PC-3 (cell line): ENCODE data around the gene MT1M. TPM values are rescaled to one million over a fixed set of nuclear protein-coding genes. Genes with fewer than 3 reads are reported as not detected.

Experiments used
- ATAC-seq: fragments of 200-7000 bp; cut with Tn5 transposase; 2 replicates; pipeline ENCODE4 v1.9.1; 2020; ENCODE audit warnings: mild to moderate bottlenecking, moderate library complexity
- BruUV-seq: library from RNA; stranded (reverse); fragments of 400-500 nt; replicated peaks from 2 replicates; lab custom pipeline; 2021; lab: Mats Ljungman, UMichigan
- CTCF ChIA-PET: fragments of 300-600 bp; sonication (Branson Sonifier 250); formaldehyde crosslinking; loops from one replicate; lab custom pipeline; 2022; ENCODE audit warnings: antibody characterized with exemption; lab: Charles Lee
- POLR2A ChIA-PET: fragments of 300-600 bp; sonication (Branson Sonifier 250); formaldehyde crosslinking; loops from one replicate; lab custom pipeline; 2022; ENCODE audit warnings: antibody characterized with exemption; ENCODE audit not compliant: unreplicated experiment; lab: Charles Lee
- DNase-seq: peaks from one replicate; pipeline ENCODE4 v3.0.0-alpha.2; 2015
- H2AFZ ChIP-seq: fragments of 300-600 bp; sonication (generic); 2 replicates; pipeline ENCODE4 v1.6.0; 2016; ENCODE audit warnings: antibody characterized with exemption, low read length
- H3F3A ChIP-seq: fragments of 300-600 bp; sonication (generic); one replicate; pipeline ENCODE4 v1.6.0; 2017; ENCODE audit warnings: antibody characterized with exemption, low read length, control low read depth, mild to moderate bottlenecking; ENCODE audit not compliant: unreplicated experiment
- H3K27ac ChIP-seq: fragments of 300-600 bp; sonication (generic); 2 replicates; pipeline ENCODE4 v1.5.1; 2016; ENCODE audit warnings: mild to moderate bottlenecking, low read length
- H3K27me3 ChIP-seq: fragments of 300-600 bp; sonication (generic); 2 replicates; pipeline ENCODE4 v1.6.1; 2016; ENCODE audit warnings: low read length, mixed read lengths
- H3K36me3 ChIP-seq: fragments of 300-600 bp; sonication (generic); 2 replicates; pipeline ENCODE4 v1.6.1; 2016; ENCODE audit warnings: low read depth, mixed run types, low read length, mixed read lengths
- H3K4me1 ChIP-seq: fragments of 300-600 bp; sonication (generic); 2 replicates; pipeline ENCODE4 v1.5.1; 2016; ENCODE audit warnings: low read length; ENCODE audit not compliant: insufficient read depth
- H3K4me2 ChIP-seq: fragments of 300-600 bp; sonication (generic); 2 replicates; pipeline ENCODE4 v1.6.0; 2016; ENCODE audit warnings: low read length
- H3K4me3 ChIP-seq: fragments of 300-600 bp; sonication (generic); 2 replicates; pipeline ENCODE4 v1.5.1; 2016; ENCODE audit warnings: mild to moderate bottlenecking, low read length, mixed read lengths
- H3K79me2 ChIP-seq: fragments of 300-600 bp; sonication (generic); 2 replicates; pipeline ENCODE4 v1.6.1; 2017; ENCODE audit warnings: low read length, mixed read lengths
- H3K9ac ChIP-seq: fragments of 300-600 bp; sonication (generic); 2 replicates; pipeline ENCODE4 v1.6.0; 2016; ENCODE audit warnings: mild to moderate bottlenecking, low read length
- H3K9me2 ChIP-seq: fragments of 300-600 bp; sonication (generic); replicated peaks from 2 replicates; pipeline ENCODE4 v1.6.1; 2016; ENCODE audit warnings: mixed run types, low read length, mixed read lengths
- H3K9me3 ChIP-seq: fragments of 300-600 bp; sonication (generic); 2 replicates; pipeline ENCODE4 v1.6.1; 2016; ENCODE audit warnings: low read length, mixed read lengths
- H4K20me1 ChIP-seq: fragments of 300-600 bp; sonication (generic); 2 replicates; pipeline ENCODE4 v1.6.1; 2016; ENCODE audit warnings: low read length, mixed read lengths
- CTCF ChIP-seq: fragments of 300-600 bp; sonication (generic); conservative IDR thresholded peaks from 2 replicates; pipeline ENCODE4 v1.5.1; 2017; ENCODE audit warnings: antibody characterized with exemption, low read depth, mild to moderate bottlenecking, low read length
- EZH2 ChIP-seq: fragments of 300-600 bp; sonication (generic); IDR thresholded peaks from one replicate; pipeline ENCODE4 v1.6.1; 2017; ENCODE audit warnings: antibody characterized with exemption, mild to moderate bottlenecking, low read length; ENCODE audit not compliant: unreplicated experiment
- EZH2phosphoT487 ChIP-seq: fragments of 300-600 bp; sonication (generic); IDR thresholded peaks from 2 replicates; pipeline ENCODE4 v1.6.1; 2018; ENCODE audit warnings: mild to moderate bottlenecking, antibody characterized with exemption, low read length, borderline replicate concordance
- intact Hi-C: fragments of 100-400 bp; cut with micrococcal nuclease; formaldehyde crosslinking; loops from 2 replicates; pipeline ENCODE4 v1.9.0; 2023
- total RNA-seq: library from RNA; depleted of rRNA; stranded (reverse); fragments of >200 nt; gene quantifications from 2 replicates; pipeline ENCODE4 v1.2.3, GENCODE V29; 2014

The MT1M gene
- total RNA-seq, 1 experiment from 2014 or later = 1.5 TPM

- TF ChIP-seq EZH2phosphoT487 (no peak), EZH2 (no peak), CTCF (no peak)
- Histone ChIP-seq H3K79me2 (no peaks in the 10 kb centered on the region), H3K9ac (no peak overlapping the region), H4K20me1 (no peaks in the 10 kb centered on the region), H3K4me3 (no peak overlapping the region), H3K27me3 (0 out of 2 replicates have a peak, but pooled peaks cover 5% of the 10 kb centered on the region), H3K9me2 (no peaks in the 10 kb centered on the region), H3K9me3 (no peaks in the 10 kb centered on the region), H2AFZ (no peak overlapping the region), H3K4me1 (no peaks in the 10 kb centered on the region), H3K36me3 (no peaks in the 10 kb centered on the region), H3K27ac (no peak overlapping the region), H3F3A (no peaks in the 10 kb centered on the region), H3K4me2 (no peak overlapping the region)
- no peak for ATAC-seq
- BruUV-seq = no TSS peak
- CTCF ChIA-PET = no interaction called here
- POLR2A ChIA-PET = interaction anchor here (0.6 kb wide), 1 partner anchor 215 kb away, joined by 4 read pairs; no protein-coding TSS in a partner anchor
- DNase-seq = no peak
- intact Hi-C loops = no loop called here
Measured at GRCh38 chr16:56591377-56592060, 40.9 kb upstream of the MT1M start.

DNA sequence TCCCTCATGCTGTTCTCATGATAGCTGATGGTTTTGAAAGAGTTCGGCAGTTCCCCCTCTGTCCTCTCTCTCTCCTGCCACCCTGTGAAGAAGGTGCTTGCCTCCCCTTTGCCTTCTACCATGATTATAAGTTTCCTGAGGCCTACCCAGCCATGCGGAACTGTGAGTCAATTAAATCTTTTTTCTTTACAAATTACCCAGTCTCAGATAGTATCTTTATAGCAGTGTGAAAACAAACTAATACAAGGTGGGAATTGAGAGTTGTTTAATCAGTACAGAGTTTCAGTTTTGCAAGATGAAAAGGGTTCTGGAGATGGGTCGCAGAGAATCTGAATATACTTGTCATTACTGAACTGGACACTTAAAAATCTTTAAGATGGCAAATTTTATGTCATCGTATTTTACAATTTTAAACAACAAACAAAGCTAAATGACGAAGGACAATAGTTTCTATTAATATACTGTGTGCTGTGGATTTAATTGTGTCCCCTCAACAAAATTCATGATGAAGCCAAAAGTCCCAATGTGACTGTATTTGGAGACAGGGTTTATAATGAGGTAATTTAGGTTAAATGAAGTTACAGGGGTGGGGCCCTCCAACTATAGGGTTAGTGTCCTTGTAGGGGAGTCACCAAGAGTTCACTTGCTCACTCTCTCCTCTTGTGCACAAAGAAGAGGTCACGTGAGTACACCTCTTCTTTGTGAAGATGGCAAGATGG, 38.7 kb upstream of the MT1M start:
- no TSS peak for BruUV-seq
- Histone ChIP-seq H3K4me3 (no peak overlapping the region), H2AFZ (no peak overlapping the region), H3K9me3 (no peaks in the 10 kb centered on the region), H3K36me3 (no peaks in the 10 kb centered on the region), H3K9ac (no peak overlapping the region), H4K20me1 (no peaks in the 10 kb centered on the region), H3K4me1 (no peaks in the 10 kb centered on the region), H3K9me2 (no peaks in the 10 kb centered on the region), H3K27me3 (0 out of 2 replicates have a peak, but pooled peaks cover 5% of the 10 kb centered on the region), H3K79me2 (no peaks in the 10 kb centered on the region), H3F3A (no peaks in the 10 kb centered on the region), H3K27ac (no peak overlapping the region), H3K4me2 (no peak overlapping the region)
- ChIA-PET POLR2A (no interaction called here), CTCF (no interaction called here)
- TF ChIP-seq EZH2phosphoT487 (no peak), EZH2 (no peak), CTCF (no peak)
- no peak for DNase-seq
- ATAC-seq = no peak
- intact Hi-C loops = no loop called here

- Histone ChIP-seq H3K27ac (no peak overlapping the region), H2AFZ (no peak overlapping the region), H3K79me2 (no peaks in the 10 kb centered on the region), H4K20me1 (no peaks in the 10 kb centered on the region), H3K9me2 (no peaks in the 10 kb centered on the region), H3K9me3 (no peaks in the 10 kb centered on the region), H3F3A (no peaks in the 10 kb centered on the region), H3K4me1 (no peaks in the 10 kb centered on the region), H3K27me3 (no peaks in the 10 kb centered on the region), H3K9ac (no peak overlapping the region), H3K36me3 (no peaks in the 10 kb centered on the region), H3K4me3 (no peak overlapping the region), H3K4me2 (no peak overlapping the region)
- DNase-seq (no peak), ATAC-seq (no peak)
- no TSS peak for BruUV-seq
- intact Hi-C loops = no loop called here
- CTCF ChIA-PET = no interaction called here
- TF ChIP-seq CTCF (no peak), EZH2phosphoT487 (no peak), EZH2 (no peak)
- POLR2A ChIA-PET = no interaction called here
Measured at GRCh38 chr16:56594292-56594619, 38.2 kb upstream of the MT1M start.
